Ovary (tissue), 9 donors: Measurements from ENCODE around the gene MYOF. TPM values are rescaled to one million over a fixed set of nuclear protein-coding genes. Genes with fewer than 3 reads are reported as not detected.

Source experiments
- DNase-seq, 5 donors: peaks; one replicate each; pipeline ENCODE4 v3.0.0-alpha.2; 2019 to 2020
- H3K27ac ChIP-seq, 2 donors: fragments of 200-600 bp; one replicate each; pipeline versions ENCODE4 v1.5.1 to v1.8.0; 2019 to 2022
- H3K27me3 ChIP-seq: fragments of 200-600 bp; one replicate; pipeline ENCODE4 v1.8.0; 2022
- H3K36me3 ChIP-seq: fragments of 200-600 bp; sonication (generic); one replicate; pipeline ENCODE4 v1.5.1; 2019
- H3K4me1 ChIP-seq: one replicate; pipeline ENCODE4 v1.8.1; 2013; ENCODE audit warnings: mild to moderate bottlenecking, moderate library complexity; ENCODE audit not compliant: insufficient read depth
- H3K4me3 ChIP-seq: fragments of 200-600 bp; sonication (generic); one replicate; pipeline ENCODE4 v1.5.1; 2017
- H3K9me3 ChIP-seq, 2 donors: fragments of 200-600 bp in 1 of 2; sonication (generic) in 1 of 2; one replicate each; pipeline versions ENCODE4 v1.5.1 to v1.8.1; 2013 to 2019; ENCODE audit warnings: mild to moderate bottlenecking in 1 of 2, moderate library complexity in 1 of 2
- CTCF ChIP-seq, 3 donors: fragments of 450-650 bp in 2 of 3; fragments of 200-600 bp in 1 of 3; IDR thresholded peaks; one replicate each; pipeline versions ENCODE4 v1.5.1 to v1.8.0; 2016 to 2022; ENCODE audit warnings: antibody characterized with exemption in 3 of 3, mild to moderate bottlenecking in 1 of 3
- EP300 ChIP-seq: sonication (generic); formaldehyde crosslinking; IDR thresholded peaks from one replicate; pipeline ENCODE4 v1.6.1; 2017; ENCODE audit warnings: antibody characterized with exemption
- POLR2A ChIP-seq: fragments of 450-650 bp; IDR thresholded peaks from one replicate; pipeline ENCODE4 v1.6.1; 2017; ENCODE audit warnings: antibody characterized with exemption, mild to moderate bottlenecking, moderate library complexity
- WGBS, 3 donors: extraction: QIAGEN DNeasy Blood & Tissue Kit in 1 of 3; methylation state at CpG; one replicate each; pipeline versions ENCODE4 v1.1.5 to v1.1.7; 2013 to 2017; 5-methylcytosine and 5-hydroxymethylcytosine counted together
- intact Hi-C, 4 donors: fragments of 100-400 bp; cut with DNase I; formaldehyde crosslinking; loops; one replicate each; pipeline versions ENCODE4 v1.11.0 to v1.15.1; 2022 to 2023
- polyA plus RNA-seq, 2 donors: library from polyadenylated mRNA; stranded (reverse); fragments of 200-250 nt in 1 of 2; fragments of 350-450 nt in 1 of 2; fragmentation: Illumina TruSeq in 1 of 2; extraction: RNeasy Lipid Tissue Mini Kit (QIAGEN cat#74804) in 1 of 2; gene quantifications; one replicate each; pipeline ENCODE4 v1.2.3, GENCODE V29; 2013 to 2014
- total RNA-seq, 7 donors: library from RNA; depleted of rRNA in 2 of 7; stranded (reverse); fragments of >200 nt in 2 of 7; fragmentation: NEBNext Ultra II Directional in 3 of 7; extraction: Animal tissue kit (Norgen Biotek cat#: 25700) in 3 of 7; gene quantifications; one replicate each; pipeline versions ENCODE4 v1.1.0 to v1.2.4, GENCODE V29; 2016 to 2023
- donor health status: DM: no; HTN: no; CAD: no; lungs with moderate emphysema.
- donor health status: DM: no; HTN: no; CAD: no.
- donor health status: Bipolar disorder and iron deficiency.
- donor health status: DM: yes; HTN: yes; CAD: no.
- donor health status: DM: no; HTN: no; CAD: no.
- donor health status: DM: yes; HTN: yes; CAD: no.

MYOF gene
- total and polyA plus RNA-seq, 9 donors, result 7.9 to 89.0 (median 45.7) TPM

- intact Hi-C loops, result no loop called here
- no peaks in the 10 kb centered on the region for H3K27me3 ChIP-seq
- no peak overlapping the region for H3K4me3 ChIP-seq
- no peak for TF ChIP-seq CTCF (IDR thresholded peaks at IDR 0.05)
- TF ChIP-seq EP300, result no peak
- no peak for TF ChIP-seq POLR2A
- H3K36me3 ChIP-seq, result no peaks in the 10 kb centered on the region
- DNase-seq, result no peak
- no peak overlapping the region for H3K27ac ChIP-seq
- H3K4me1 ChIP-seq, result no peaks in the 10 kb centered on the region
- WGBS, 3 donors, result 81 to 84% (median 83%) methylated on average over 7 of the region's 7 CpGs
- no peaks in the 10 kb centered on the region for H3K9me3 ChIP-seq
These were observed 181.7 kb downstream of the MYOF start for GRCh38 chr10:93300288-93300917.

- Histone ChIP-seq H3K36me3 (no peaks in the 10 kb centered on the region), H3K4me3 (no peak overlapping the region), H3K4me1 (no peaks in the 10 kb centered on the region), H3K27me3 (no peaks in the 10 kb centered on the region), H3K27ac (no peak overlapping the region), H3K9me3 (no peaks in the 10 kb centered on the region)
- no peak for DNase-seq
- intact Hi-C loops, result no loop called here
- no peak for TF ChIP-seq POLR2A
- TF ChIP-seq EP300, result no peak
- TF ChIP-seq CTCF (IDR thresholded peaks at IDR 0.05), result no peak
- WGBS, 3 donors, result 18 to 32% (median 25%) methylated on average over 18 of the region's 18 CpGs
These were observed 182.4 kb downstream of the MYOF start for GRCh38 chr10:93299606-93300287.

GRCh38 chr10:93299195-93299594, 182.9 kb downstream of the MYOF start:
- Histone ChIP-seq H3K36me3 (no peaks in the 10 kb centered on the region), H3K4me1 (no peaks in the 10 kb centered on the region), H3K27ac (no peak overlapping the region), H3K4me3 (no peak overlapping the region), H3K27me3 (no peaks in the 10 kb centered on the region), H3K9me3 (no peaks in the 10 kb centered on the region)
- intact Hi-C loops, result no loop called here
- 23 to 35% (median 27%) methylated on average over 6 of the region's 6 CpGs for WGBS, 3 donors
- no peak for DNase-seq
- TF ChIP-seq CTCF (IDR thresholded peaks at IDR 0.05), result no peak
- TF ChIP-seq EP300, result no peak
- TF ChIP-seq POLR2A, result no peak

GRCh38 chr10:93296151-93296550, 186.0 kb downstream of the MYOF start:
- Histone ChIP-seq H3K4me1 (no peaks in the 10 kb centered on the region), H3K4me3 (no peak overlapping the region), H3K27me3 (no peaks in the 10 kb centered on the region), H3K36me3 (no peaks in the 10 kb centered on the region), H3K9me3 (no peaks in the 10 kb centered on the region), H3K27ac (no peak overlapping the region)
- DNase-seq, result no peak
- intact Hi-C loops, result no loop called here
- 76 to 83% (median 83%) methylated on average over 4 of the region's 4 CpGs for WGBS, 3 donors
- TF ChIP-seq CTCF (IDR thresholded peaks at IDR 0.05), result no peak
- TF ChIP-seq POLR2A, result no peak
- TF ChIP-seq EP300, result no peak
